Measurements from ENCODE around the gene SMIM32. TPM values are rescaled to one million over a fixed set of nuclear protein-coding genes. Genes with fewer than 3 reads are reported as not detected.
A peak's percentile ranks its signal among the peaks of the same experiment; 100 is the strongest.

Gene SMIM32
- total RNA-seq, 1 donor from 2014 or later: not detected

- intact Hi-C loops (cut with micrococcal nuclease): no loop called here
- Mint-ChIP-seq H3K36me3 (ENCODE audit: low read depth) (peaks cover 18% of the 10 kb centered on the region), H3K4me1 (ENCODE audit: low read depth) (no peaks in the 10 kb centered on the region), H3K27me3 (ENCODE audit: insufficient read depth) (no peaks in the 10 kb centered on the region), H3K4me3 (no peak overlapping the region), H3K27ac (no peak overlapping the region), H3K9me3 (no peaks in the 10 kb centered on the region)
- DNase-seq (ENCODE audit: low spot score): no peak
Measured at GRCh38 chr5:136155761-136156160, 37.2 kb downstream of the SMIM32 start.

GRCh38 chr5:136155078-136155477, 37.9 kb downstream of the SMIM32 start:
- peaks cover 17% of the 10 kb centered on the region for H3K36me3 Mint-ChIP-seq (ENCODE audit: low read depth)
- H3K4me1 Mint-ChIP-seq (ENCODE audit: low read depth): no peaks in the 10 kb centered on the region
- H3K9me3 Mint-ChIP-seq: no peaks in the 10 kb centered on the region
- no peak overlapping the region for H3K27ac Mint-ChIP-seq
- DNase-seq (ENCODE audit: low spot score): no peak
- no peaks in the 10 kb centered on the region for H3K27me3 Mint-ChIP-seq (ENCODE audit: insufficient read depth)
- intact Hi-C loops (cut with micrococcal nuclease): no loop called here
- H3K4me3 Mint-ChIP-seq: no peak overlapping the region

- Mint-ChIP-seq H3K36me3 (ENCODE audit: low read depth) (peaks cover 17% of the 10 kb centered on the region), H3K9me3 (no peaks in the 10 kb centered on the region)
Measured at GRCh38 chr5:136153581-136154236, 39.3 kb downstream of the SMIM32 start.

DNA sequence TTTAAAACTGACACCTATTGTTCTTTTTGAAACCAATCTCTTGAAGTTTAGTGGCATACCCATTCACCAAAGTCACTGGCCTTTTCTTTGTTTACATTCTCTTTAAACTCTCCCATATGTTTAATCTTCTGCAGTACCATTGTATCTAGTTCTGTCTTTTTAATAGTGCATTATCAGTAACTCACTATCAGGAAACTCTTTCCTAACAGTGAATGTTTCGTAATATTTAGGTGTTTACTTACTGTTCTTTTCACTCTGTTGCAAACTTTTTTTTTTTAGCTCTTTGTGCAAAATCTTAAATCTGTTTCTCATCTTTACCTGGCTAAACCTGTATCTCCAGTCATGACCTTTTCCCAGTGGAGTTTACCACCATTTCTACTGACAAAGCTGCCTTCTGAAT, 43.1 kb downstream of the SMIM32 start:
- no peaks in the 10 kb centered on the region for H3K9me3 Mint-ChIP-seq
- DNase-seq (ENCODE audit: low spot score): no peak
- H3K4me1 Mint-ChIP-seq (ENCODE audit: low read depth): no peaks in the 10 kb centered on the region
- intact Hi-C loops (cut with micrococcal nuclease): no loop called here
- H3K4me3 Mint-ChIP-seq: no peak overlapping the region
- peaks cover 9% of the 10 kb centered on the region for H3K36me3 Mint-ChIP-seq (ENCODE audit: low read depth)
- peaks cover 5% of the 10 kb centered on the region for H3K27me3 Mint-ChIP-seq (ENCODE audit: insufficient read depth)
- peak overlapping the region; percentile 4 for H3K27ac Mint-ChIP-seq

More at GRCh38 chr5:136153581-136154236, 39.3 kb downstream of the SMIM32 start:
- intact Hi-C loops (cut with micrococcal nuclease): no loop called here
- Mint-ChIP-seq H3K4me1 (ENCODE audit: low read depth) (no peaks in the 10 kb centered on the region), H3K4me3 (no peak overlapping the region), H3K27ac (no peak overlapping the region), H3K27me3 (ENCODE audit: insufficient read depth) (peaks cover 3% of the 10 kb centered on the region)
- no peak for DNase-seq (ENCODE audit: low spot score)

DNA sequence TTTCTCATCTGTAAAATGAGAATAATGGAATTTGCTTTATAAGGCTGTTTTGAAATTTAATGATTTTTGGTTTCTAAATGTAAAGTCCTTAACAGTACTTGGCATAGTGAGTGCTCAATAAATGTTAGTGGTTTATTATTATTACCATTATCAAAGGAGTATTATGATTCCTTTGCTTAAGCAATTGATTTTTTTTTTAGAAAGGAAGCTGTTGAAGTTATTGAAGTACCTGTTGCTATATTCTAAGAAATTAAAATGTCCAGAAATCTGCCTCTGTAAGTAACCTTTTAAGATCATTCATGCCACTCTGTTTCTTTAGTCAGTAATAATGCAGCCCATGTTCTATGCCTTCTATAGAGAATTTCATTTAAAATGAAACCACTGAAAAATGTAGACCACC, 45.3 kb downstream of the SMIM32 start:
- H3K27me3 Mint-ChIP-seq (ENCODE audit: insufficient read depth): peaks cover 5% of the 10 kb centered on the region
- H3K36me3 Mint-ChIP-seq (ENCODE audit: low read depth): peaks cover 3% of the 10 kb centered on the region
- H3K27ac Mint-ChIP-seq: no peak overlapping the region
- DNase-seq (ENCODE audit: low spot score): no peak
- intact Hi-C loops (cut with micrococcal nuclease): no loop called here
- H3K4me1 Mint-ChIP-seq (ENCODE audit: low read depth): no peaks in the 10 kb centered on the region
- H3K4me3 Mint-ChIP-seq: no peak overlapping the region
- H3K9me3 Mint-ChIP-seq: no peaks in the 10 kb centered on the region

DNA sequence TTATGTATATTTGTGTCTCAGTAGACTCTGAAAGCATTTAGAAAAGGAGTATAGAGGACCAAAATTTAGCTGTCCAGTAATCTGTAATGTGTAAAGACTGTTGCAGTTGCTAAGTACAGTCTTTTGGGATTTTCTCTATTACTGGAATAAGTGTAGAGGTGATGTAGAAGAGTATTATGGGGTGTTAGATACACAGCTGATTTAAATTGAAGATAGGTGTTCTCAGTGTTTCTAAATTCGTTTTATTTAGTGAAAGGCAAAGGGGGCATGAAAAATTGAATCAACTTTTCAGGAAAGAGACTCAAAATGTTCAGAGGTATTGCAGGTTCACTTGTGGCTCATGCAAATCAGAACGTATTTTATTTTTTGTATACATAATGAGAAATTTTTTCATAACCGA, 46.8 kb downstream of the SMIM32 start:
- no peak for DNase-seq (ENCODE audit: low spot score)
- Mint-ChIP-seq H3K4me3 (no peak overlapping the region), H3K36me3 (ENCODE audit: low read depth) (peaks cover 2% of the 10 kb centered on the region), H3K27me3 (ENCODE audit: insufficient read depth) (peaks cover 5% of the 10 kb centered on the region), H3K9me3 (no peaks in the 10 kb centered on the region), H3K27ac (no peak overlapping the region), H3K4me1 (ENCODE audit: low read depth) (no peaks in the 10 kb centered on the region)
- intact Hi-C loops (cut with micrococcal nuclease): no loop called here

- intact Hi-C loops (cut with micrococcal nuclease): no loop called here
- DNase-seq (ENCODE audit: low spot score): no peak
- Mint-ChIP-seq H3K27ac (no peak overlapping the region), H3K9me3 (no peaks in the 10 kb centered on the region), H3K4me1 (ENCODE audit: low read depth) (no peaks in the 10 kb centered on the region), H3K4me3 (no peak overlapping the region), H3K36me3 (ENCODE audit: low read depth) (no peaks in the 10 kb centered on the region), H3K27me3 (ENCODE audit: insufficient read depth) (peaks cover 5% of the 10 kb centered on the region)
Measured at GRCh38 chr5:136145030-136145429, 47.9 kb downstream of the SMIM32 start.

DNA sequence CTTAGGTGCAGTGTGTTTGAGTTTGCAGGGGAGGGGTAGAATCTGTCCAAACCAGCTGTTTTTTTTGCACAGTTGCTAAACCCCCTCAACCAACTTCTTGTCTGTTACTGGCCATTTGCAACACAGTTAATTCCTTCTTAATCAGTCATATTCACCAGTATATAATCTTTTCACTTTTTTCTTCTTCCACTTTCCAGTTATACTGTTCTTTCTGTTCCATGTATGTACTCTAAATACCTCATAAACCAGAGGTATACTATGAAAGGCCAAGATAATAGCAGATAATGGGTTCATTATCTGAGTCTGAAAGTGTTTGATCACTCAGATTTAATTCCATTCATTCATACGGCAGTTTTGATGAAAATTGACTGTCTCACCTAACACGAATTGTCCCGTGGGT, 49.2 kb downstream of the SMIM32 start:
- no peak overlapping the region for H3K27ac Mint-ChIP-seq
- no peaks in the 10 kb centered on the region for H3K4me1 Mint-ChIP-seq (ENCODE audit: low read depth)
- no peaks in the 10 kb centered on the region for H3K9me3 Mint-ChIP-seq
- H3K36me3 Mint-ChIP-seq (ENCODE audit: low read depth): no peaks in the 10 kb centered on the region
- no peak for DNase-seq (ENCODE audit: low spot score)
- H3K27me3 Mint-ChIP-seq (ENCODE audit: insufficient read depth): peaks cover 2% of the 10 kb centered on the region
- H3K4me3 Mint-ChIP-seq: no peak overlapping the region
- intact Hi-C loops (cut with micrococcal nuclease): no loop called here

DNA sequence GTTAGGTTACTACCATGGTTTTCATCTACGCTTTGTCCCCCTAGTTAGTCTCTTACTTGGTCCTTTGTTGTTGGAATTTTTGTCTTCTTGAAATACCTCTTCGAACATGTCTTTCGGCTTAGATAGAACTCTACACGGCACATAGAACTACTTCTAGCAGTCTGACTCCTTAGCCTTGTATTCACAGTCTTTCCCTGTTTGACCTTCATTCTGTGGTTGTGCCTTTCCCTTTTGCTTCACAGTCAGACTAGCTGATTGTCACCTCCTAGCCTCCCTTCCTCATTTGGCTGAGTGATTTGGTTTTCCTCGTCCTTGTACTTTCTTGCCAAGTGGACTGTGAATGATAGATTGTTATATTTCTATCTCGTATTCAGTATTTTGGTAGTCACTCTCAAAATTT, 49.6 kb downstream of the SMIM32 start:
- intact Hi-C loops (cut with micrococcal nuclease): no loop called here
- peaks cover under 1% of the 10 kb centered on the region for H3K4me1 Mint-ChIP-seq (ENCODE audit: low read depth)
- no peaks in the 10 kb centered on the region for H3K9me3 Mint-ChIP-seq
- H3K36me3 Mint-ChIP-seq (ENCODE audit: low read depth): no peaks in the 10 kb centered on the region
- H3K4me3 Mint-ChIP-seq: no peak overlapping the region
- no peak overlapping the region for H3K27ac Mint-ChIP-seq
- peaks cover 2% of the 10 kb centered on the region for H3K27me3 Mint-ChIP-seq (ENCODE audit: insufficient read depth)
- DNase-seq (ENCODE audit: low spot score): no peak

- intact Hi-C loops (cut with micrococcal nuclease): loop anchor here (1.0 kb wide), 1 partner anchor 8 kb away; no protein-coding TSS in a partner anchor
Measured at GRCh38 chr5:136141561-136141960, 51.4 kb downstream of the SMIM32 start.

More at GRCh38 chr5:136141561-136141960, 51.4 kb downstream of the SMIM32 start:
- DNase-seq (ENCODE audit: low spot score): no peak
- Mint-ChIP-seq H3K4me1 (ENCODE audit: low read depth) (peaks cover 8% of the 10 kb centered on the region), H3K36me3 (ENCODE audit: low read depth) (no peaks in the 10 kb centered on the region), H3K27me3 (ENCODE audit: insufficient read depth) (peaks cover 5% of the 10 kb centered on the region), H3K9me3 (no peaks in the 10 kb centered on the region), H3K27ac (no peak overlapping the region), H3K4me3 (no peak overlapping the region)

Other genes starting within 250 kb of the SMIM32 start
- not detected in 2 replicates for gene LECT2, start 238.2 kb downstream of the SMIM32 start, total RNA-seq
- gene TGFBI, start 164.2 kb downstream of the SMIM32 start, total RNA-seq: not detected in 2 replicates
- gene SMAD5, start 60.3 kb downstream of the SMIM32 start, total RNA-seq: 17.9 TPM in 2 replicates
- not detected in 2 replicates for gene TRPC7, start 172.4 kb upstream of the SMIM32 start, total RNA-seq

All from activated T-helper 1 cell treated with anti-CD3 and anti-CD28 coated beads, Interleukin-12 subunit alpha, Interleukin-12 subunit beta, Interleukin-2, Interleukin-4 antibody, amounts not matched to agents 30 ng/mL and 10 ng/mL and 1 ng/mL, durations not matched to agents 14 hours and 24 hours and 36 hours (primary cell).